22Rv1 (cell line): Measurements from ENCODE around the gene TRIM2.

Experiments
- ZFX ChIP-seq: fragments of 450-650 bp; IDR thresholded peaks from 2 replicates; pipeline ENCODE4 v1.6.1; 2017; ENCODE audit warnings: antibody characterized with exemption, borderline replicate concordance
- TF ChIP-seq, protein P1 (sequence below): fragments of 450-650 bp; IDR thresholded peaks from 2 replicates; pipeline ENCODE4 v1.5.1; 2017; ENCODE audit warnings: mild to moderate bottlenecking

DNA sequence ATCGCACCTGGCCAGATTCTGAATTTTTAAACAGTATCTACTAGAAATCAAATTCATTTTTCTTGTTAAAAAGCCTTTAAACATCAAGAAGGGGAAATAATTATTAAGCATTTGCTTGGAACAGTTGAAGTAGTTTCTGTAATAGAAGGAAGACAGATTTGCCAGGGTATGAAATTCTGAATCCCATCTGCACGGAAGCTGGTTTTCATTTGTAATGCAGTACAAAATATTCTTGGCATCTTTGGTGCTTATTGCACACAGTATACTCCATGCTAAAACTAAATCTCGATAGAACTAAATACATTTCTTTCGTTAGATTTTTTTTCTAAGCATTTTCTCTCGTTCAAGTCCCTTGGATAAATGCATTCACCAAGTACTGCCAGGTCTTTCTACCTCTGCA is 25.3 kb downstream of the TRIM2 start:
- TF ChIP-seq, protein P1, sequence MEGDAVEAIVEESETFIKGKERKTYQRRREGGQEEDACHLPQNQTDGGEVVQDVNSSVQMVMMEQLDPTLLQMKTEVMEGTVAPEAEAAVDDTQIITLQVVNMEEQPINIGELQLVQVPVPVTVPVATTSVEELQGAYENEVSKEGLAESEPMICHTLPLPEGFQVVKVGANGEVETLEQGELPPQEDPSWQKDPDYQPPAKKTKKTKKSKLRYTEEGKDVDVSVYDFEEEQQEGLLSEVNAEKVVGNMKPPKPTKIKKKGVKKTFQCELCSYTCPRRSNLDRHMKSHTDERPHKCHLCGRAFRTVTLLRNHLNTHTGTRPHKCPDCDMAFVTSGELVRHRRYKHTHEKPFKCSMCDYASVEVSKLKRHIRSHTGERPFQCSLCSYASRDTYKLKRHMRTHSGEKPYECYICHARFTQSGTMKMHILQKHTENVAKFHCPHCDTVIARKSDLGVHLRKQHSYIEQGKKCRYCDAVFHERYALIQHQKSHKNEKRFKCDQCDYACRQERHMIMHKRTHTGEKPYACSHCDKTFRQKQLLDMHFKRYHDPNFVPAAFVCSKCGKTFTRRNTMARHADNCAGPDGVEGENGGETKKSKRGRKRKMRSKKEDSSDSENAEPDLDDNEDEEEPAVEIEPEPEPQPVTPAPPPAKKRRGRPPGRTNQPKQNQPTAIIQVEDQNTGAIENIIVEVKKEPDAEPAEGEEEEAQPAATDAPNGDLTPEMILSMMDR, result no peak
- TF ChIP-seq ZFX, result no peak
